Lower leg skin (tissue), 3 donors: Measurements from ENCODE around the gene ANKRD13A.

Experiments
- POLR2A ChIP-seq, 2 donors: fragments of 450-650 bp; IDR thresholded peaks; one replicate each; pipeline ENCODE4 v1.6.1; 2016 to 2017; ENCODE audit warnings: antibody characterized with exemption in 2 of 2, mild to moderate bottlenecking in 1 of 2, moderate library complexity in 1 of 2
- TF ChIP-seq, protein P1 (sequence below), 3 donors: fragments of 450-650 bp; IDR thresholded peaks; one replicate each; pipeline ENCODE4 v1.5.1; 2016; ENCODE audit warnings: antibody characterized with exemption in 3 of 3, mild to moderate bottlenecking in 3 of 3, moderate library complexity in 2 of 3

DNA sequence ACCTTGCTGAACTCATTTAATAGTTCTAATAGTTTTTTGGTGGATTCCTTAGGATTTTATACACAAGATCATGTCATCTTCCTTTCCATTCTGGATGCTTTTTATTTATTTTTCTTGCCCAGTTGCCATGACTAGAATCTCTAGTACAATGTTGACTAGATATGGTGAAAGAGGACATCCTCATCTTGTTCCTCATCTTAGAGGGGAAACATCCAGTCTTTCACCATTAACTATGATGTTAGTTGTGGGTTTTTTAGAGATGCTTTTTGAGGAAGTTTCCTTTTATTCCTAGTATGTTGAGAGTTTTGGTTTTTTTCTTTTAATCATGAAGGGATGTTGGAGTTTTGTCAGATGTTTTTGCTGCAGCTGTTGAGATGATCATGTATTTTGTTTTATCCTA is 8.7 kb downstream of the ANKRD13A start:
- TF ChIP-seq, protein P1, sequence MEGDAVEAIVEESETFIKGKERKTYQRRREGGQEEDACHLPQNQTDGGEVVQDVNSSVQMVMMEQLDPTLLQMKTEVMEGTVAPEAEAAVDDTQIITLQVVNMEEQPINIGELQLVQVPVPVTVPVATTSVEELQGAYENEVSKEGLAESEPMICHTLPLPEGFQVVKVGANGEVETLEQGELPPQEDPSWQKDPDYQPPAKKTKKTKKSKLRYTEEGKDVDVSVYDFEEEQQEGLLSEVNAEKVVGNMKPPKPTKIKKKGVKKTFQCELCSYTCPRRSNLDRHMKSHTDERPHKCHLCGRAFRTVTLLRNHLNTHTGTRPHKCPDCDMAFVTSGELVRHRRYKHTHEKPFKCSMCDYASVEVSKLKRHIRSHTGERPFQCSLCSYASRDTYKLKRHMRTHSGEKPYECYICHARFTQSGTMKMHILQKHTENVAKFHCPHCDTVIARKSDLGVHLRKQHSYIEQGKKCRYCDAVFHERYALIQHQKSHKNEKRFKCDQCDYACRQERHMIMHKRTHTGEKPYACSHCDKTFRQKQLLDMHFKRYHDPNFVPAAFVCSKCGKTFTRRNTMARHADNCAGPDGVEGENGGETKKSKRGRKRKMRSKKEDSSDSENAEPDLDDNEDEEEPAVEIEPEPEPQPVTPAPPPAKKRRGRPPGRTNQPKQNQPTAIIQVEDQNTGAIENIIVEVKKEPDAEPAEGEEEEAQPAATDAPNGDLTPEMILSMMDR (IDR thresholded peaks at IDR 0.05): no peak
- no peak for TF ChIP-seq POLR2A (IDR thresholded peaks at IDR 0.05)
